ENCODE results near the gene CSRP1.

- TF ChIP-seq, protein P1, sequence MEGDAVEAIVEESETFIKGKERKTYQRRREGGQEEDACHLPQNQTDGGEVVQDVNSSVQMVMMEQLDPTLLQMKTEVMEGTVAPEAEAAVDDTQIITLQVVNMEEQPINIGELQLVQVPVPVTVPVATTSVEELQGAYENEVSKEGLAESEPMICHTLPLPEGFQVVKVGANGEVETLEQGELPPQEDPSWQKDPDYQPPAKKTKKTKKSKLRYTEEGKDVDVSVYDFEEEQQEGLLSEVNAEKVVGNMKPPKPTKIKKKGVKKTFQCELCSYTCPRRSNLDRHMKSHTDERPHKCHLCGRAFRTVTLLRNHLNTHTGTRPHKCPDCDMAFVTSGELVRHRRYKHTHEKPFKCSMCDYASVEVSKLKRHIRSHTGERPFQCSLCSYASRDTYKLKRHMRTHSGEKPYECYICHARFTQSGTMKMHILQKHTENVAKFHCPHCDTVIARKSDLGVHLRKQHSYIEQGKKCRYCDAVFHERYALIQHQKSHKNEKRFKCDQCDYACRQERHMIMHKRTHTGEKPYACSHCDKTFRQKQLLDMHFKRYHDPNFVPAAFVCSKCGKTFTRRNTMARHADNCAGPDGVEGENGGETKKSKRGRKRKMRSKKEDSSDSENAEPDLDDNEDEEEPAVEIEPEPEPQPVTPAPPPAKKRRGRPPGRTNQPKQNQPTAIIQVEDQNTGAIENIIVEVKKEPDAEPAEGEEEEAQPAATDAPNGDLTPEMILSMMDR (IDR thresholded peaks at IDR 0.05): no peak
- no peak for TF ChIP-seq POLR2A (IDR thresholded peaks at IDR 0.05)
These were observed 5.0 kb downstream of the CSRP1 start for GRCh38 chr1:201501812-201502510.

Data from right lobe of liver (tissue), 4 donors.